H1 (cell line): Measurements from ENCODE around the gene P2RX6. TPM values are rescaled to one million over a fixed set of nuclear protein-coding genes. Genes with fewer than 3 reads are reported as not detected.

Source experiments
- GABPA ChIP-seq: IDR thresholded peaks from 2 replicates; pipeline ENCODE4 v1.6.1; 2011; ENCODE audit warnings: mild to moderate bottlenecking, low read length, moderate library complexity, borderline replicate concordance; ENCODE audit not compliant: insufficient read depth
- NANOG ChIP-seq: IDR thresholded peaks from 2 replicates; pipeline ENCODE4 v1.6.1; 2011; ENCODE audit warnings: low read length, low read depth, mild to moderate bottlenecking, inconsistent platforms; ENCODE audit not compliant: insufficient read depth, poor library complexity, severe bottlenecking
- polyA plus RNA-seq, 7 experiments: library from polyadenylated mRNA; depleted of rRNA in 3 of 7; stranded (reverse) in 5 of 7; unstranded in 2 of 7; fragments of >200 nt in 5 of 7; fragments of 200-250 nt in 2 of 7; gene quantifications; 1 replicate in 5 of 7; 2 replicates in 1 of 7; 4 replicates in 1 of 7; pipeline versions ENCODE4 v1.2.1 to v1.2.3, GENCODE V29; 2011 to 2013; ENCODE audit warnings: missing spikeins in 2 of 7, mixed read lengths in 2 of 7
- total RNA-seq: library from RNA; stranded (reverse); fragmentation: NEBNext Ultra II Directional; extraction: Animal tissue kit (Norgen Biotek cat#: 25700); gene quantifications from 2 replicates; pipeline ENCODE4 v1.2.1, GENCODE V29; 2021

Gene P2RX6
- total and polyA plus RNA-seq, 2 of the 8 experiments (the other 6 are each of a cell fraction or from before 2014, with no cell fraction given), result 0.09 TPM; not detected in 1

DNA sequence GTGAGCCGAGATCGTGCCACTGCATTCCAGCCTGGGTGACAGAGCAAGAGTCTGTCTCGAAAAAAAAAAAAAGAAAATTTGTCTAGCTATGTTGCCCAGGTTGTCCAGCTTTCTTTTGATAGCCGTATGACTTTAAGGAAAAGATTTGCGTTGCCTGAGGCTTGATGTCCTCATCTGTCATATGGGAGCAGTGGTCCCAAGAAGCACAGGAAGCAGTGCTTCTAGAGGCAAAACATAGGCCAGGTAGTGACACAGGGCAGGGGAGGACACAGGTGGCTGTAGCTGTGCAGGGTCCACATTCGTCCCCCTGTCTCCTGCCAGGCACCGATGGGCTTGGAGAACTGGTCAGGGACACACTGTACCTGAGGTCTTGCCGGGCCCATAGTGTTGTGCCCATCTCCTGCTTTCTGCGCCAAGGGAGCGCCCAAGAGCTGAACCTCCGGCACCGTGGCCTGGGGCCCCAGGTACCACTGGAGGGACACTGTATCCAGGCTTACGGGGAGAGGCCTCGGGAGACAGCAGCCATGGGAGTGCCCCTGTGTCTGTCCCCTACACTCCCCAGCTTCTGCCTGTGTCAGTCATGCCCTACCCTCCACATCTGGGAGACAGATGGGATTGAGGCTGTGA is 32.2 kb downstream of the P2RX6 start (continued):
- TF ChIP-seq GABPA (no peak), NANOG (no peak)
